ACC112 (cell line): ENCODE measurements around the gene DRC3.

Source experiments
- H2AFZ ChIP-seq: fragments of 200-600 bp; sonication (generic); one replicate; pipeline ENCODE4 v1.6.0; 2017; ENCODE audit warnings: antibody characterized with exemption, low read length; ENCODE audit not compliant: unreplicated experiment
- H3K27ac ChIP-seq: fragments of 200-600 bp; sonication (generic); 2 replicates; pipeline ENCODE4 v1.5.1; 2014; ENCODE audit warnings: low read depth, mild to moderate bottlenecking, antibody characterized with exemption, low read length, moderate library complexity
- H3K27me3 ChIP-seq: fragments of 200-600 bp; sonication (generic); 2 replicates; pipeline ENCODE4 v1.6.1; 2014; ENCODE audit warnings: mild to moderate bottlenecking, antibody characterized with exemption, low read length, moderate library complexity, mixed read lengths; ENCODE audit not compliant: insufficient read depth
- H3K36me3 ChIP-seq: fragments of 200-600 bp; sonication (generic); 2 replicates; pipeline ENCODE4 v1.6.1; 2016; ENCODE audit warnings: mild to moderate bottlenecking, antibody characterized with exemption, low read length, moderate library complexity, mixed read lengths; ENCODE audit not compliant: insufficient read depth
- H3K4me1 ChIP-seq: fragments of 200-600 bp; sonication (generic); one replicate; pipeline ENCODE4 v1.6.1; 2016; ENCODE audit warnings: low read length, mixed read lengths; ENCODE audit not compliant: insufficient read depth, unreplicated experiment, control insufficient read depth
- H3K4me3 ChIP-seq: fragments of 200-600 bp; sonication (generic); 2 replicates; pipeline ENCODE4 v1.5.1; 2014; ENCODE audit warnings: mild to moderate bottlenecking, low read depth, low read length
- H3K79me2 ChIP-seq: fragments of 200-600 bp; sonication (generic); one replicate; pipeline ENCODE4 v1.6.0; 2016; ENCODE audit warnings: low read length; ENCODE audit not compliant: control insufficient read depth, unreplicated experiment, insufficient read depth

The DRC3 gene

DNA sequence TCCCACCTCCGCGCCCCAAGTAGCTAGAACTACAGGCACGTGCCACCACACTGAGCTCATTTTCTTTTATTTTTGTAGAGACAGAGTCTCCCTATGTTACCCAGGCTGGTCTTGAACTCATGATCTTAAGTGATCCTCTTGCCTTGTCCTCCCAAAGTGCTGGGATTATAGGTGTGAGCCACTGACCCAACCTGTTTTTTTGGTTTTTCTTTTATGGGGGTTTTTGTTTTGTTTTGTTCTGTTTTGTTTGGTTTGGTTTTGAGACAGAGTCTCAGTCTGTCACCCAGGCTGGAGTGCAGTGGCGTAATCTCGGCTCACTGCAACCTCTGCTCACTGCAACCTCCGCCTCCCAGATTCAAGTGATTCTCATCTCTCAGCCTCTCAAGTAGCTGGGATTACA, 82.9 kb downstream of the DRC3 start:
- Histone ChIP-seq H3K36me3 (peaks cover 7% of the 10 kb centered on the region; the same call in 1 of the 2 replicates), H3K27me3 (no peaks in the 10 kb centered on the region), H2AFZ (no peak overlapping the region), H3K27ac (no peak overlapping the region), H3K4me3 (no peak overlapping the region), H3K4me1 (no peaks in the 10 kb centered on the region), H3K79me2 (no peaks in the 10 kb centered on the region)

DNA sequence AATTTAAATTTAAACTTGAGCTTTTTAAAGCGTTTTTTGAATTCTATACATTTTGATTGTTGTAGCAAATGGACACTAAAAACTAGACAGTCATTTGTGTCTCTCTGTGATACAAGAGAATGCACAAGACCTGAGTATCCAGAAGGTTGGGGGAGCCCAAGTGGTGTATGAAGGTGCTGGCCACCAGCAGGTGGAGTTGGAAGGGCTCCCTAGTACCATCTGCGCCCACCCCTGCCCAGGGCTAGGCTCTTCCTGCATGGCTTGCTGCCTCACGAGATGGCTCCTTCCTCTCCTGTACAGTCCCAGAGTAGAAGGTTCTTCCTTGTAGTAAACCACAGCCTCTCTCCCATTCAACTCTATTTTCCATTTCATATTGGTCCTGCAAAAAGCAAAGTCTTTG, 83.6 kb downstream of the DRC3 start:
- H3K4me1 ChIP-seq = no peaks in the 10 kb centered on the region
- H2AFZ ChIP-seq = no peak overlapping the region
- H3K27me3 ChIP-seq = no peaks in the 10 kb centered on the region
- H3K36me3 ChIP-seq = peaks cover 7% of the 10 kb centered on the region; the same call in 1 of the 2 replicates
- H3K79me2 ChIP-seq = no peaks in the 10 kb centered on the region
- H3K27ac ChIP-seq = no peak overlapping the region
- no peak overlapping the region for H3K4me3 ChIP-seq

DNA sequence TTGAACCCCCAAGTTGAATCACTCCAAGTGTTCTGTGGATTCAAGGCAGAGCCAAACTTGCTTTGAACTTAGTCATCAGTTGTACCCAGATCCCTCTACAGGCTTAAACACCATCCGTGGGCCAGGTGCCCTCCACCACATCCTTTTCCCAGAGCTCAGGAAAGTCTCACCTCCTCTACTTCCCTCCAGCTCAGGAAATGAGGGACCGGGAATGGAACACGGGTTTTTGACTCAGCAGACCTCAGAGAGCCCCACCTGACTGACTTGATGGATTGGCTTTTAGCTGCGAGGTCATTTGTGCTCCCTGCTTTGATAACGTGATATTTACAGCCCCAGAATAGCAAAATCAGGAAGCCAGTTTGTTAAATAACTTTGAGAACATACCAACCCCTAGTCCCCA, 86.6 kb downstream of the DRC3 start:
- Histone ChIP-seq H3K27ac (no peak overlapping the region), H3K36me3 (peaks cover 7% of the 10 kb centered on the region; the same call in 1 of the 2 replicates), H3K4me1 (no peaks in the 10 kb centered on the region), H3K27me3 (no peaks in the 10 kb centered on the region), H2AFZ (no peak overlapping the region), H3K79me2 (no peaks in the 10 kb centered on the region), H3K4me3 (no peak overlapping the region)

DNA sequence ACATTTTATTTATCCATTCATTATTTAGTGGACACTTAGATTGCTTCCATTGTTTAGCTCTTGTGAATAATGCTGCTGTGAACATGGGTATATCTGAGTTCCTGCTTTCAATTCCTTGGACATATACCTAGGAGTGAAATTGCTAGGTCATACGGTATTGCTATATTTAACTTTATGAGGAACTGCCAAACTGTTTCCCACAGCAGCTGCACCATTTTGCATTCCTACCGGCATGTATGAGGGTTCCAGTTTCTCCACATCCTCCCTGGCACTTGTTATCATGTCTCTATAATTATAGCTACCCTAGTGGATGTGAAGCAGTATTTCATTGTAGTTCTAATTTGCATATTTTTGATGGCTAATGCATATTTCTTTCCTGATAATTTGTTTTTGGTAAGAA, 91.4 kb downstream of the DRC3 start:
- Histone ChIP-seq H3K4me3 (no peak overlapping the region), H3K27me3 (no peaks in the 10 kb centered on the region), H3K4me1 (no peaks in the 10 kb centered on the region), H2AFZ (no peak overlapping the region), H3K27ac (no peak overlapping the region), H3K36me3 (peaks cover 7% of the 10 kb centered on the region; the same call in 1 of the 2 replicates), H3K79me2 (no peaks in the 10 kb centered on the region)

DNA sequence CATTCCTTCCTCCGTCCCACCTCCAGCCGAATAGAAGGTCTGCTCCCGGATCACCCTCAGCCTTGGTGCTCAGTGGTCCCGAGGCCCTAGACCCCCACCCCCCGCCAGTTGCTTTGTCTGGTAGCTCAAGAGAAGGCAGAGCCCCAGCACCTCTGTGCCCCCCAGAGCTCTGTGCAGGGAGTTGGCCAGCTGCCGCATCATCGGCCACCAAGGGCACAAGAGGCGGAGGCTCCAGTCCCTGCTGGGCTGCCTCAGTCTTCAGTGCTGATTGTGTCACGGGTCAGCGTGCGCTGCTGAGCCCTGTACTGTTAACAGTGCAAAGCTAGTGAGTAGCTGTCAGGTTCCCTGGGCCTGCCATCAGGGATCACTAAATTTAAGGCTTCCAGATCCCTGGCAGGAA, 92.9 kb downstream of the DRC3 start:
- Histone ChIP-seq H3K4me3 (no peak overlapping the region), H3K79me2 (no peaks in the 10 kb centered on the region), H3K36me3 (peaks cover 3% of the 10 kb centered on the region; the same call in 1 of the 2 replicates), H3K27ac (no peak overlapping the region), H3K27me3 (no peaks in the 10 kb centered on the region), H3K4me1 (no peaks in the 10 kb centered on the region), H2AFZ (no peak overlapping the region)
